Measurements from ENCODE around the gene CCDC87.

DNA sequence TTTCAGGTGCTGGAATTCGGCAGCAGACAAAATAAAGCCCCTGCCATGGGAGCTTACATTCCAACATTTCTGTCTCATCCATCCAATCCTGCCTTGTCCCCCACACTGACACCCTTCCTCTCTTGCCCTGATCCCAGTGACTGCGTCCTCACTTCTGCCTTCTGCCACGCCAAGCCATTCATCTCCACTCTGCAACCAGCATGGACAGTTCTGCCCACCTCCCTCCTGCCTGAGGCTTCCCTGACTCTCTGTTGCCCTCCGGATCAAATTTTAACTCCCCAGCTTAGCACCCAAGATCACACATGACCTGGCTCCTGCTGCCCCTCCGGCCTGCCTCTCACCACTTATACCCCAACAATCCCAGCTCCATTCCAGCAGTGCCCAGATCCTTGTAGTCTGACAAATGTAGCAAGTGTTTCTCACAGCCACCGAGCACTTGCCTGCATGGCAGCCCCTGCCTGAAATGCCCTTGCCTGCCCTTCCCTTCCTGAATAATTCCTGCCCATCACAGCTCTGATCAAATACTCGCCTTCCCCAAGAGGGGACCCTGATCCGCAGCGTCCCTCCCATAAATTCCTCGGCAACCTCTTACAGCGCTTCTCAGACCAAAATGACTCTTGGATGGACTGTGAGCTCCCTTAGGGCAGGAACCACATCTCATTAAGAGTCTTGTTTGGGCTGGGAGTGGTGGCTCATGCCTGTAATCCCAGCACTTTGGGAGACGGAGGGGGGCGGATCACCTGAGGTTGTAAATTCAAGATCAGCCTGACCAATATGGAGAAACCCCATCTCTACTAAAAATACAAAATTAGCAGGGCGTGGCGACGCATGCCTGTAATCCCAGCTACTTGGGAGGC, 43.9 kb downstream of the CCDC87 start:
- TF ChIP-seq, protein P1, sequence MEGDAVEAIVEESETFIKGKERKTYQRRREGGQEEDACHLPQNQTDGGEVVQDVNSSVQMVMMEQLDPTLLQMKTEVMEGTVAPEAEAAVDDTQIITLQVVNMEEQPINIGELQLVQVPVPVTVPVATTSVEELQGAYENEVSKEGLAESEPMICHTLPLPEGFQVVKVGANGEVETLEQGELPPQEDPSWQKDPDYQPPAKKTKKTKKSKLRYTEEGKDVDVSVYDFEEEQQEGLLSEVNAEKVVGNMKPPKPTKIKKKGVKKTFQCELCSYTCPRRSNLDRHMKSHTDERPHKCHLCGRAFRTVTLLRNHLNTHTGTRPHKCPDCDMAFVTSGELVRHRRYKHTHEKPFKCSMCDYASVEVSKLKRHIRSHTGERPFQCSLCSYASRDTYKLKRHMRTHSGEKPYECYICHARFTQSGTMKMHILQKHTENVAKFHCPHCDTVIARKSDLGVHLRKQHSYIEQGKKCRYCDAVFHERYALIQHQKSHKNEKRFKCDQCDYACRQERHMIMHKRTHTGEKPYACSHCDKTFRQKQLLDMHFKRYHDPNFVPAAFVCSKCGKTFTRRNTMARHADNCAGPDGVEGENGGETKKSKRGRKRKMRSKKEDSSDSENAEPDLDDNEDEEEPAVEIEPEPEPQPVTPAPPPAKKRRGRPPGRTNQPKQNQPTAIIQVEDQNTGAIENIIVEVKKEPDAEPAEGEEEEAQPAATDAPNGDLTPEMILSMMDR (IDR thresholded peaks at IDR 0.05) = no peak
- no peak for TF ChIP-seq POLR2AphosphoS5 (IDR thresholded peaks at IDR 0.05)
- no peak for TF ChIP-seq POLR2A (IDR thresholded peaks at IDR 0.05)
- no peak for TF ChIP-seq EP300 (IDR thresholded peaks at IDR 0.05; ENCODE audit: low read depth)

Data from transverse colon (tissue), 4 donors.